ENCODE results near the gene ASAP2.

The ASAP2 gene

DNA sequence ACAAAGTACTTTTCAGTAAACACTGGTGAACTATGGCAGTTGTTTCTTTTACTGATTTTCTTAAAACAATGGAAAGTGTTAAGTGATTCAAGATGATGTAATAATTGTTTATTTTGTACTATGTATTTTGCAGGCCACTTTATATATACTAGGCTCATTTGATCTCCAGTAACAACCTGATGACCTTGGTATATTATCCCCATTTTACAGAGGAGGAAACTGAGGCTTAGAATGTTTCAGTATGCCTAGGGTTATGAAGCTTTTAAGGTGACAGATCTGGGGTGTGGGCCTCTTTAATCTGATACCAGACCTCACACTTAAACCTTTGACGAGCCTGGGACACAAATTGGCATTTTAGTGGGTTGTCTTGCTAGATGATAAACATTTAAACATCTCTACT is 153.5 kb downstream of the ASAP2 start:
- DNase-seq = no peak

DNA sequence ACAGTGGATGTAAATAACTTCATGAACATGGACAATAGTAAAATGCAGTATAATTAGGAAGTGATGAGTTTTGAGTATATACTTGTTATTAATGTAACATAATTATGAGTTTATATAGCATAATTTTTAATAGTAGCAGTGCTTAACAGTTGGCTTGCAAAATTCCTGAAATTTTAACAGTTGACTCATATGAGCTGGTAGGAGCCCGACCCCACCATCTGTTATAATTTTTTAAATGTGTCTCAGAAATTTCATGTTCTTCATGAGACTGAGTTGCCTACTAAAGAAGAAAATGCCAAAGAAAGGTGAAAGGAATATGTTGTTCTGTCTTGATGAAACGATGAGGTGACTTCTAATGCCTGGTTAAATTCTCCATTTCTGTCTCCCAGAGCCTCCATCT is 154.1 kb downstream of the ASAP2 start:
- no peak for DNase-seq

DNA sequence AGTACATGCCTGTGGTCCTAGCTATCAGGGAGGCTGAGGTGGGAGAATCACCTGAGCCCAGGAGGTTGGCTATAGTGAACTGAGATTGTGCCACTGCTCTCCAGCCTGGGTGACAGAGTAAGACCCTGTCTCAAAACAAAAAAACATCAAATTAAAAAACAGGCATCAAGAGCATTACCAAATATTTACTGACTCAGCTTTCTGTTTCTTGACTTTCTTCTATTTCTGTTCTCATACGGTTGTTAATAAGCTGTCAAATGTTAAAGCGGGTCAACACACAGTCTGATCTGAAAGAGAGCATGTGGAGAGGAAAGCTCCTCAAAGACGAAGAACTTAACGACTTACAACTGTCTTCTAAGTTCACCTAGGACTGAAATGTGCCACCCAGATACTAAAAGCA is 157.8 kb downstream of the ASAP2 start:
- DNase-seq = no peak

GRCh38 chr2:9364791-9365497 is 158.3 kb downstream of the ASAP2 start:
- DNase-seq = no peak

DNA sequence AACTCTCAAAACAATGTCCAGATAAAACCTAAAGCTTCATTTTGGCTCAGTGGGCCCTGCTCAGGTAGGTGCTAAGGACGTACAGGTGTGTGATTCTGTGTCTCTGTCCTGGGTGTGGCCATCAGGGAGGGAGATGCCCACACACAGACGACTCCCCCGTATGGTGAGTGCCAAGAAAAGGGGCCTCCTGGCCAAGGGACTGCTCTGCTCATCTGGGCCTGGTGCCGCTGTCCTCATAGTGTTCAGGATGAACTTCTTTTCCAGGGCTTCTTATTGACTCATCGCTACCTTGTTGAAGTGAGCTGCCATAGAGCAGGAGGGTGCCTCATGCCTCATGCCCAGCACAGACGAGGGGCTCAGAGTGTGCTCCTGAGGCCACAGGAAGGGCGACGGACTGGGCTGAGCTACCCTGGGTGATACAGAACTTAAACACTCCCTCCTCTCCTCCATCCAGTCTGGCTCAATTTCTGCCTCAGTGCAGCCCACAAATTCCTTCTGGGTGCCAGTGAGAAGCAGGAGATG is 158.9 kb downstream of the ASAP2 start:
- DNase-seq = no peak

GRCh38 chr2:9366026-9366425 is 159.4 kb downstream of the ASAP2 start:
- no peak for DNase-seq

DNA sequence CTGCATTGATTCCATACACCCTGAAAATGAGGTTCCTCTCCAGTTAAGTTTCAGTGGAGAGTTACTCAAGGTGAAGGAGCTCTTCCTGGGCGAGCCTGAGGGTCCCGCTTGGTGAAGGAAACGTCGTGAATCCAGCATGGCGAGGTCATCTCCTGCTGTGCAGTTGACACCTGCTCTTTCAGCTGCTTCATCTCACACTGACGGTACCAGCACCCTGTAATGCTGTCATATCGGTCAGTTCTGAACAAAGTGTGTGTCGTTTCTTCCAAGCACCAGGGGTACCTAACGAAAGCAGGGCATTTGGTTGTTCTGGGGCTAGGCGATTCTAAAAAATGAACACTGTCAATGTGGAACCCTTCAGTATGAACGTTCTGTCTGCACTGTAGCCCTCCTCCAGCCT is 164.1 kb downstream of the ASAP2 start:
- no peak for DNase-seq

GRCh38 chr2:9373047-9373446 is 166.4 kb downstream of the ASAP2 start:
- no peak for DNase-seq

DNA sequence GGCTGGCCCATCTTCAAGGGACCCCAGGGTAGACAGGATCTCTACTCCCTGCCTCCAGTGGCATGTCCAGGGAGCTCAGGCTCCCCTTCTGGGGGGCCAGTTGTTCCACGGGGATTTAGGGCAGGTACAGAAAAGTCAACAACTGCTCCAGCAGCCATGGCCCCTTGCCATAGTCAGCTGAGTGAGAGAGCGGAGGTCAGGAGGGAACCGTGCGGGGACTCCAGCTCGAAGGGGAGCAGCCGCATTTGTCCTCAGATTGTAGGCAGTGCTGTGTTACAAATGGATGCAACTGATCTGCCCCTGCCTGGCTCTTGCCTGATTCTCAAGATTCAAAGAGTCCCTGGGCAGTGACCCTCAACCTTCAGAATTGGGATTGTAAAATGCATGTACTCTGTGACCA is 166.9 kb downstream of the ASAP2 start:
- DNase-seq = no peak

DNA sequence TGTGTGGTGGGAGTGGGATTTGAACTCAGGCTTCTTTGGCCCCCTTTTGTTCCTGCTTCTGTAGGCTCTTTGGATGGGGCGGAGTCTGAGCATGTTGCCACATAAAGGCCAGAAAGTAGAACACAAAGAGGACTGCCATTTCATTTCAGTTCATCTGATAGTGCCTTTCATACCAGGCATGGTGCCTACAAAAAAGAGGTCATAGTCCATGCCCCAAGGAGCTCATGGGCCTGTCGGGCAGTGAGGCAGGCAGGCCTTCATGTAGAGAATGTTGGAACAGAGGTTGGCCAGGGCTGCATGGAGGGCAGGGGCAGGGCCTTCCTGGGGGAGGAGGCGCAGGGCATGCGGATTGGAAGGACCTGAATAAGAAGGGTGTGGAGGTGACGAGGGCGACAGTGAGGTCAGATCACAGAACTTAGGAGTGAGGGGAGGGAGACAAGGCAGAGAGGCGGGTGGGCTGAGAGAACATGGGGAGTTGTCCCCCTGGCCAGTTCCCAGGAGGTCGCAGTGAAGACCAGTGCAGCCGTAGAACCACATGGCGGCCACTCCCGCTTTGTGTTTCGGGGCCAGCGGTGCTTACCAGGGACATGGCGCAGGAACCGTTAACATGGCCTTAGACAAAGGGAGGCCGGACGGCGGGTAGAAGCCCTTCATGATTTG is 167.6 kb downstream of the ASAP2 start:
- no peak for DNase-seq

- no peak for DNase-seq
Observed at GRCh38 chr2:9375857-9376428, 169.3 kb downstream of the ASAP2 start.

- no peak for DNase-seq
Observed at GRCh38 chr2:9377461-9378097, 171.0 kb downstream of the ASAP2 start.

GRCh38 chr2:9378433-9379390 is 172.1 kb downstream of the ASAP2 start:
- DNase-seq = no peak

DNA sequence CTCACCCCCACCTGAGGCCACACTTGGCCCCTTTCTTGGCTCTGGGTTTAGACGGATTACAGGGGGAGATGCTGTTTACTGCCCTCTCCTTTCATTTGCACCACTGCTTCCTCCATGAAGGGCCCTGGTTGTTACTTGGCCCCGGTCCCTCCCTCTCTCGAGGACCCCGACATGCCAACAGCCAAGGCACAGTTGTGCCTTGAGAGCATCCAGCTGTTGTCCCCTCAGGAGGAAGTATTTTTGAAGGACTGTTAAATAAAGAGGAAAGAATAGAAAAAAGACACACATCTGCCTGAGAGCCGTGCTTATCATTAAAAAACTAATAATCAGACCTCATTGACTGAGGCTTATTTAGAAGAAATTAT is 172.8 kb downstream of the ASAP2 start:
- no peak for DNase-seq

DNA sequence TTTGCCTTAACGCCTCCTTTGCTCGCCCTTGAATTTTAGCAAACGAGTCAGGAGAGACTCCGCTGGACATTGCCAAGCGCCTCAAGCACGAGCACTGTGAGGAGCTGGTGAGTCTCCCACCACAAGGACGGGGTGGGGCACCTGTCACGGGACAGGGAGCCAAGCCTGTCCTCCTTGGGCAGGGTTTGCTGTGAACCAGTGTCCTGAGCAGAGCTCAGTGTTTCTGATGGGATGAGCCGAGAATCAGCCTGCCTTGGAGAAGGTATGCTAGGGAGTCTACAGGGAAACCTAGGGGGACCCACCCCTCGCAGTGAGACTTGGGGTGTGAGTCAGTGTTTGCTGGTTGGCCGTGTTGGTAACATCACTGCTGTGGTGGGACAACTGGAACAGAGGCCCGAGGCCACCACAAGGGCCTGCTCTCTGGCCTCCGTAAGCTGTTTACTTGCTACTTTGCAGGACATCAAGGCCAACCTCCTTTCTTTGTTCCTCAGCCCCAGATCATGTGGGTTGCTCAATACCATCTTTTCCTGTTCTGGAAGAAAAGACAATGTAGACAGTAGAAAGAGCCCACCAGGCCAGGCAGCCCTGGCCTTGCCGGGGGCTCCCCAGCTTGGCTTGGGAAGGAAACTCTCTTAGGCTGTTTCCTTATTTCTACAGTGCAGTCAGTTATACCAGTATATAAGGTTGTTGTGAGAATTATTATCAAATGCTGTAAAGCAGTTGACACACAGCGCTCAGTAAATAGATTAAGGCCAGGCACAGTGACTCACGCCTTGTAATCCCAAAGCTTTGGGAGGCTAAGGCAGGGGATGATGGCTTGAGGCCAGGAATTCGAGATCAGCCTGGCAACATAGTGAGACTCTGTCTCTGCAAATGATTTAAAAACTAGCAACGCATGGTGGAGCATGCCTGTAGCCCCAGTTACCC is 174.4 kb downstream of the ASAP2 start:
- no peak for DNase-seq

DNA sequence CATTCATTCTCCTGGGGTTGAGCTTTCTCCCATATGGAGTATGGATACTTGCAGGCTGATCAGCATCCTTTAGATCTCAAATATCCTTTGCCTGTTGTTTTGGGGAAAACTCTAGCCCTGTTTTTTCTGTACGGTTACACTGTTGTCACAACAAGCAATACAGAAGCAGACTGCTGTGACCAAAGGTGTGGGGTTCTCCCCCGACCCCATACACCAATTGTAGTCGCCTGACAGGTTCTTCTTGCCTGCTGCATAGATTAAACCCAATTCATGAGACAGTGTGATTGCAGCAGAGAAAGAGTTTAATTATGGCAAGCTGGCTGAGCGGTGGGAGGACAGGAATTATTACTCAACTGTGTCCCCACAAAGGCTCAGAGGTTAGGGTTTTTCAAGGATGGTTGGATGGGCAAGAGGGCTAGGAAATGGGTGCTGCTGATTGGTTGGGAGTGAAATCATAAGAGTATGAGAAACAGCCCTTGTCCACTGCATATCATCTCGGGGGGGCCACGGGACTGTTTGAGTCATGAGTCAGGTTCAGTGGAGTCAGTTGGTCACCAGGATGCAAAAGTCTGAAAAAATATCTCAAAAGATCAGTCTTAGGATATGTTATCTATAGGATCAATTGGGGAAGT is 176.1 kb downstream of the ASAP2 start:
- no peak for DNase-seq

DNA sequence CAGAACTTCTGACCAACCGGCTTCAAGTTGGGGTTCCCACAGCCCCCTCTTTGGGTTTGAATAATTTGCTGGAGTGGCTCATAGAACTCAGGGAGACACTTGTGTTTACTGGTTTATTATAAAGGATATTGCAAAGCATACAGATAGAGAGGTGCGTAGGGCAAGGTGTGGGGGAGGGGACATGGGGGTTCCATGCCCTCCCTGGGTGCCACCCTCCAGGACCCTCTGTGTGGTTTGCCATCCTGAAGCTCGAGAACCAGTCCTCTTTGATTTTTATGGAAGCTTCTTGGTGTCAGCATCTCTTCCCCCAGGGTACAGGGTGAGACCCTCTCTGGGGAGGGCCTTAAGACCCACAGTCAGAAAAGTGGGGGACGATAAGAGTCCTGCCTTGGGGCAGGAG is 177.9 kb downstream of the ASAP2 start:
- DNase-seq = no peak

GRCh38 chr2:9385841-9386240 is 179.2 kb downstream of the ASAP2 start:
- no peak for DNase-seq

DNA sequence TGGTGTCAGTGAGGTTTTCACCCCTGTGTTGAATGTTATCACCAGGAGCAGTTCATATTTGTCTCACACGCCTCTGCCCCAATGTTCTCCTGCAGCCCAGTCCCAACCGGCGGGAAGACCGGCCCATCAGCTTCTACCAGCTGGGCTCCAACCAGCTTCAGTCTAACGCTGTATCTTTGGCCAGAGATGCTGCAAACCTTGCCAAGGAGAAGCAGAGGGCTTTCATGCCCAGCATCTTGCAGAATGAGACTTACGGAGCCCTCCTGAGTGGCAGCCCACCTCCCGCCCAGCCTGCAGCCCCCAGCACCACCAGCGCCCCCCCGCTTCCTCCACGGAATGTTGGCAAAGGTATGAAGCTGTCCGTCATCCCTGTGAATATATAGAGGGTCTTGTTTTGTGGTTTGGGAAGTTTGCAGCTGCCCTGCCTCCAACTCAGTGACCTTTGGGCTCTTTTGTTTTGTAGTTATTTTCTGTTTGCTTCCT is 181.6 kb downstream of the ASAP2 start:
- DNase-seq = no peak

- no peak for DNase-seq
Observed at GRCh38 chr2:9388950-9389911, 182.6 kb downstream of the ASAP2 start.

Data from activated CD4-positive, CD25-positive, alpha-beta regulatory T cell treated with anti-CD3 and anti-CD28 coated beads, Interleukin-2, amount 50 U/mL, for 72 hours (primary cell).